GM12878 (cell line): ENCODE data around the gene MXRA7.

Experiments
- CEBPB ChIP-seq, 2 experiments: fragments of 150-350 bp in 1 of 2; IDR thresholded peaks; 2 replicates each; pipeline ENCODE4 v1.6.1; 2012 to 2014; ENCODE audit warnings: low read depth in 2 of 2, low read length in 2 of 2, borderline replicate concordance in 1 of 2, inconsistent platforms in 1 of 2
- EZH2 ChIP-seq: IDR thresholded peaks from 2 replicates; pipeline ENCODE4 v1.6.1; 2012; ENCODE audit warnings: low read depth, mild to moderate bottlenecking, control low read depth, inconsistent platforms, low read length, borderline replicate concordance; ENCODE audit not compliant: control insufficient read depth
- HCFC1 ChIP-seq: fragments of 150-350 bp; IDR thresholded peaks from 2 replicates; pipeline ENCODE4 v1.6.1; 2014; ENCODE audit warnings: low read length
- POLR2A ChIP-seq: IDR thresholded peaks from 2 replicates; pipeline ENCODE4 v1.6.1; 2011; ENCODE audit warnings: low read depth, mild to moderate bottlenecking, low read length
- RAD21 ChIP-seq: IDR thresholded peaks from 2 replicates; pipeline ENCODE4 v1.6.1; 2011; ENCODE audit warnings: mild to moderate bottlenecking, low read depth, low read length, moderate library complexity; ENCODE audit not compliant: insufficient read depth
- RELA ChIP-seq: fragments of 450-650 bp; IDR thresholded peaks from 2 replicates; pipeline ENCODE4 v1.8.0; 2014; ENCODE audit warnings: borderline replicate concordance; ENCODE audit not compliant: partially characterized antibody
- RFX5 ChIP-seq: IDR thresholded peaks from 2 replicates; pipeline ENCODE4 v1.6.1; 2011; ENCODE audit warnings: low read depth, low read length, improper control_type of control experiment
- SIN3A ChIP-seq: IDR thresholded peaks from 2 replicates; pipeline ENCODE4 v1.6.1; 2012; ENCODE audit warnings: low read depth, low read length, improper control_type of control experiment
- ZNF207 ChIP-seq: fragments of 450-650 bp; IDR thresholded peaks from 2 replicates; pipeline ENCODE4 v1.6.1; 2014; ENCODE audit warnings: antibody characterized with exemption, mild to moderate bottlenecking, borderline replicate concordance
- ZNF24 ChIP-seq: fragments of 450-650 bp; IDR thresholded peaks from 2 replicates; pipeline ENCODE4 v1.6.1; 2017; ENCODE audit warnings: antibody characterized with exemption, mild to moderate bottlenecking
- ZNF274 ChIP-seq: IDR thresholded peaks from one replicate; pipeline ENCODE4 v1.8.0; 2011; ENCODE audit not compliant: insufficient read length, insufficient read depth
- ZZZ3 ChIP-seq: IDR thresholded peaks from 2 replicates; pipeline ENCODE4 v1.6.1; 2011; ENCODE audit warnings: low read depth; ENCODE audit not compliant: control insufficient read depth, insufficient read length
- TF ChIP-seq, protein P1 (sequence below), 3 experiments: IDR thresholded peaks in 2 of 3; conservative IDR thresholded peaks in 1 of 3; 2 replicates each; pipeline ENCODE4 v1.5.1; 2011; ENCODE audit warnings: low read depth in 3 of 3, low read length in 3 of 3, mild to moderate bottlenecking in 3 of 3, control low read depth in 2 of 3, moderate library complexity in 2 of 3, inconsistent platforms in 1 of 3, mixed read lengths in 1 of 3; ENCODE audit not compliant: control insufficient read depth in 2 of 3, insufficient read depth in 1 of 3; ENCODE audit errors: extremely low read depth in 1 of 3
- TF ChIP-seq, protein P2 (sequence below): IDR thresholded peaks from 2 replicates; pipeline ENCODE4 v1.6.1; 2012; ENCODE audit warnings: mild to moderate bottlenecking, low read depth, low read length

DNA sequence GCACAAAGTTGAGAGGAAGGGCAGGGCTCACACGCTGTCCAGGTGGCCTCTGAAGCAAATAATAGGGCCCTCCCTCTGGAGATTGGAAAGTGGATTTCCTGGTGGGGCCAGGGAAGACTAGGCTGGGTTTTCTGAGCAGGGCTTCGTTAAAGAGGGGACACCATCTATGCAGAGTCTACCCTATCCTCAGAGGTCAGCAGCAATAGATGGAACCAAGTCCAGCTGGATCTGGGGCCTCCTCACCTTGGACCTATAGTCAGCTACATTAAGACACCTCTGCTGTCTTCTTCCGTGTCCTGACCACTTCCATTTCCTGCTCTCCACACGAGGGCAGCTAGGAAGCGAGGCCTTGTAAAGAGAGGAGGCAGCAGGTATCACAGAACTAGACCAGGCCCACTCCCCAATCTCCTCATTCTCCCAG, 52.5 kb downstream of the MXRA7 start:
- no peak for TF ChIP-seq ZNF207
- no peak for TF ChIP-seq RFX5
- no peak for TF ChIP-seq ZZZ3
- no peak for TF ChIP-seq POLR2A
- TF ChIP-seq HCFC1, result no peak
- TF ChIP-seq, protein P1, sequence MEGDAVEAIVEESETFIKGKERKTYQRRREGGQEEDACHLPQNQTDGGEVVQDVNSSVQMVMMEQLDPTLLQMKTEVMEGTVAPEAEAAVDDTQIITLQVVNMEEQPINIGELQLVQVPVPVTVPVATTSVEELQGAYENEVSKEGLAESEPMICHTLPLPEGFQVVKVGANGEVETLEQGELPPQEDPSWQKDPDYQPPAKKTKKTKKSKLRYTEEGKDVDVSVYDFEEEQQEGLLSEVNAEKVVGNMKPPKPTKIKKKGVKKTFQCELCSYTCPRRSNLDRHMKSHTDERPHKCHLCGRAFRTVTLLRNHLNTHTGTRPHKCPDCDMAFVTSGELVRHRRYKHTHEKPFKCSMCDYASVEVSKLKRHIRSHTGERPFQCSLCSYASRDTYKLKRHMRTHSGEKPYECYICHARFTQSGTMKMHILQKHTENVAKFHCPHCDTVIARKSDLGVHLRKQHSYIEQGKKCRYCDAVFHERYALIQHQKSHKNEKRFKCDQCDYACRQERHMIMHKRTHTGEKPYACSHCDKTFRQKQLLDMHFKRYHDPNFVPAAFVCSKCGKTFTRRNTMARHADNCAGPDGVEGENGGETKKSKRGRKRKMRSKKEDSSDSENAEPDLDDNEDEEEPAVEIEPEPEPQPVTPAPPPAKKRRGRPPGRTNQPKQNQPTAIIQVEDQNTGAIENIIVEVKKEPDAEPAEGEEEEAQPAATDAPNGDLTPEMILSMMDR (IDR thresholded peaks at IDR 0.05 in 2 of 3, conservative IDR thresholded peaks at IDR 0.05 in 1 of 3; ENCODE audit: control insufficient read depth in 2 of 3, extremely low read depth in 1 of 3, insufficient read depth in 1 of 3, low read depth in 3 of 3, low read length in 3 of 3), result no peak
- no peak for TF ChIP-seq EZH2
- TF ChIP-seq RELA, result no peak
- TF ChIP-seq CEBPB (IDR thresholded peaks at IDR 0.05; ENCODE audit: borderline replicate concordance in 1 of 2, low read depth in 2 of 2, low read length in 2 of 2), result no peak
- TF ChIP-seq SIN3A, result no peak
- TF ChIP-seq RAD21, result no peak
- no peak for TF ChIP-seq ZNF274
- TF ChIP-seq, protein P2, sequence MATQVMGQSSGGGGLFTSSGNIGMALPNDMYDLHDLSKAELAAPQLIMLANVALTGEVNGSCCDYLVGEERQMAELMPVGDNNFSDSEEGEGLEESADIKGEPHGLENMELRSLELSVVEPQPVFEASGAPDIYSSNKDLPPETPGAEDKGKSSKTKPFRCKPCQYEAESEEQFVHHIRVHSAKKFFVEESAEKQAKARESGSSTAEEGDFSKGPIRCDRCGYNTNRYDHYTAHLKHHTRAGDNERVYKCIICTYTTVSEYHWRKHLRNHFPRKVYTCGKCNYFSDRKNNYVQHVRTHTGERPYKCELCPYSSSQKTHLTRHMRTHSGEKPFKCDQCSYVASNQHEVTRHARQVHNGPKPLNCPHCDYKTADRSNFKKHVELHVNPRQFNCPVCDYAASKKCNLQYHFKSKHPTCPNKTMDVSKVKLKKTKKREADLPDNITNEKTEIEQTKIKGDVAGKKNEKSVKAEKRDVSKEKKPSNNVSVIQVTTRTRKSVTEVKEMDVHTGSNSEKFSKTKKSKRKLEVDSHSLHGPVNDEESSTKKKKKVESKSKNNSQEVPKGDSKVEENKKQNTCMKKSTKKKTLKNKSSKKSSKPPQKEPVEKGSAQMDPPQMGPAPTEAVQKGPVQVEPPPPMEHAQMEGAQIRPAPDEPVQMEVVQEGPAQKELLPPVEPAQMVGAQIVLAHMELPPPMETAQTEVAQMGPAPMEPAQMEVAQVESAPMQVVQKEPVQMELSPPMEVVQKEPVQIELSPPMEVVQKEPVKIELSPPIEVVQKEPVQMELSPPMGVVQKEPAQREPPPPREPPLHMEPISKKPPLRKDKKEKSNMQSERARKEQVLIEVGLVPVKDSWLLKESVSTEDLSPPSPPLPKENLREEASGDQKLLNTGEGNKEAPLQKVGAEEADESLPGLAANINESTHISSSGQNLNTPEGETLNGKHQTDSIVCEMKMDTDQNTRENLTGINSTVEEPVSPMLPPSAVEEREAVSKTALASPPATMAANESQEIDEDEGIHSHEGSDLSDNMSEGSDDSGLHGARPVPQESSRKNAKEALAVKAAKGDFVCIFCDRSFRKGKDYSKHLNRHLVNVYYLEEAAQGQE, result no peak
- no peak for TF ChIP-seq ZNF24
